Measurements from ENCODE around the gene SOX8.

DNA sequence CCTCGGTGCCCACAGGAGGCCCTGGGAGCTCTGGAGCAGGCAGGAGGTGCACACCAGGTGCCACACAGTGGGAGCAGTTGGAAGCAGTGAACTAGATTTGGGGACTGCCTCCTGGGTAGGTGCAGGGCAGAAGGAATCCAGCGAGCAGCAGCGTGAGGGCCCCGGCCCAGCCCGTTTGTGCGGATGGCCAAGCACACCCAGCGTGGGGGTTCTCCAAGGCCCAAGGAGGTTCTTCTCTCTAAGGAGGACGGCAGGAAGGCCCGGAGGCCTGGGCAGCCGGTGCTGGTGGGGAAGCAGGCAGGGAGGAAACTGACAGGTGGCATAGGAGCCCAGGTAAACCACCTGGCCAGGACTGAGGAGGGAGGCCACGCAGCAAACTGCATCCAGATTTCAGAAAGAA is 17.0 kb downstream of the SOX8 start:
- TF ChIP-seq, protein P1, sequence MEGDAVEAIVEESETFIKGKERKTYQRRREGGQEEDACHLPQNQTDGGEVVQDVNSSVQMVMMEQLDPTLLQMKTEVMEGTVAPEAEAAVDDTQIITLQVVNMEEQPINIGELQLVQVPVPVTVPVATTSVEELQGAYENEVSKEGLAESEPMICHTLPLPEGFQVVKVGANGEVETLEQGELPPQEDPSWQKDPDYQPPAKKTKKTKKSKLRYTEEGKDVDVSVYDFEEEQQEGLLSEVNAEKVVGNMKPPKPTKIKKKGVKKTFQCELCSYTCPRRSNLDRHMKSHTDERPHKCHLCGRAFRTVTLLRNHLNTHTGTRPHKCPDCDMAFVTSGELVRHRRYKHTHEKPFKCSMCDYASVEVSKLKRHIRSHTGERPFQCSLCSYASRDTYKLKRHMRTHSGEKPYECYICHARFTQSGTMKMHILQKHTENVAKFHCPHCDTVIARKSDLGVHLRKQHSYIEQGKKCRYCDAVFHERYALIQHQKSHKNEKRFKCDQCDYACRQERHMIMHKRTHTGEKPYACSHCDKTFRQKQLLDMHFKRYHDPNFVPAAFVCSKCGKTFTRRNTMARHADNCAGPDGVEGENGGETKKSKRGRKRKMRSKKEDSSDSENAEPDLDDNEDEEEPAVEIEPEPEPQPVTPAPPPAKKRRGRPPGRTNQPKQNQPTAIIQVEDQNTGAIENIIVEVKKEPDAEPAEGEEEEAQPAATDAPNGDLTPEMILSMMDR (IDR thresholded peaks at IDR 0.05), result no peak
- no peak for TF ChIP-seq POLR2A (IDR thresholded peaks at IDR 0.05)

All from lower leg skin (tissue), 3 donors.